Liver (tissue), 9 donors: ENCODE data around the gene KDM2B. TPM values are rescaled to one million over a fixed set of nuclear protein-coding genes. Genes with fewer than 3 reads are reported as not detected.

Experiments used
- DNase-seq: peaks from one replicate; pipeline ENCODE4 v3.0.0-alpha.2; 2017; ENCODE audit warnings: low spot score
- H3K27ac ChIP-seq, 2 donors: one replicate each; pipeline ENCODE4 v1.7.0; 2013; ENCODE audit warnings: inconsistent platforms in 2 of 2, low read length in 2 of 2, control low read depth in 1 of 2, low read depth in 1 of 2, mild to moderate bottlenecking in 1 of 2
- H3K27me3 ChIP-seq, 4 donors: one replicate each; pipeline versions ENCODE4 v1.6.1 to v1.7.0; 2013; ENCODE audit warnings: low read length in 3 of 4, inconsistent platforms in 1 of 4, mild to moderate bottlenecking in 1 of 4, moderate library complexity in 1 of 4; ENCODE audit not compliant: control insufficient read depth in 4 of 4, insufficient read depth in 4 of 4
- H3K36me3 ChIP-seq, 4 donors: one replicate each; pipeline versions ENCODE4 v1.6.1 to v1.7.0; 2013; ENCODE audit warnings: low read length in 3 of 4, mild to moderate bottlenecking in 3 of 4, low read depth in 1 of 4, moderate library complexity in 1 of 4; ENCODE audit not compliant: control insufficient read depth in 4 of 4, insufficient read depth in 3 of 4
- H3K4me1 ChIP-seq, 4 donors: one replicate each; pipeline versions ENCODE4 v1.6.1 to v1.7.0; 2013; ENCODE audit warnings: low read length in 3 of 4, mild to moderate bottlenecking in 3 of 4, moderate library complexity in 1 of 4; ENCODE audit not compliant: control insufficient read depth in 4 of 4, insufficient read depth in 4 of 4
- H3K4me3 ChIP-seq, 3 donors: one replicate each; pipeline versions ENCODE4 v1.6.1 to v1.7.0; 2013; ENCODE audit warnings: low read length in 3 of 3, control low read depth in 1 of 3, low read depth in 1 of 3, mild to moderate bottlenecking in 1 of 3
- H3K9ac ChIP-seq, 2 donors: one replicate each; pipeline ENCODE4 v1.7.0; 2013; ENCODE audit warnings: low read length in 2 of 2, mild to moderate bottlenecking in 2 of 2, moderate library complexity in 2 of 2, control low read depth in 1 of 2, low read depth in 1 of 2
- H3K9me3 ChIP-seq, 4 donors: one replicate each; pipeline versions ENCODE4 v1.6.1 to v1.7.0; 2013; ENCODE audit warnings: low read length in 3 of 4; ENCODE audit not compliant: control insufficient read depth in 4 of 4
- EGR1 ChIP-seq, 2 donors: IDR thresholded peaks; 2 replicates each; pipeline ENCODE4 v1.6.1; 2016 to 2018; ENCODE audit warnings: antibody characterized with exemption in 2 of 2, low read depth in 2 of 2
- FOXA1 ChIP-seq: IDR thresholded peaks from 2 replicates; pipeline ENCODE4 v1.6.1; 2016; ENCODE audit warnings: antibody characterized with exemption
- FOXA2 ChIP-seq: IDR thresholded peaks from 2 replicates; pipeline ENCODE4 v1.6.1; 2016; ENCODE audit warnings: antibody characterized with exemption
- GABPA ChIP-seq, 2 donors: IDR thresholded peaks in 1 of 2; conservative IDR thresholded peaks in 1 of 2; 2 replicates each; pipeline ENCODE4 v1.6.1; 2016; ENCODE audit warnings: antibody characterized with exemption in 2 of 2, mild to moderate bottlenecking in 1 of 2, moderate library complexity in 1 of 2
- HNF4A ChIP-seq, 2 donors: conservative IDR thresholded peaks; 2 replicates each; pipeline ENCODE4 v1.6.1; 2016; ENCODE audit warnings: antibody characterized with exemption in 2 of 2, mild to moderate bottlenecking in 2 of 2
- HNF4G ChIP-seq: IDR thresholded peaks from 2 replicates; pipeline ENCODE4 v1.6.1; 2016; ENCODE audit warnings: antibody characterized with exemption
- JUND ChIP-seq, 2 donors: IDR thresholded peaks; 2 replicates each; pipeline ENCODE4 v1.6.1; 2016; ENCODE audit warnings: antibody characterized with exemption in 2 of 2
- NR2F2 ChIP-seq: IDR thresholded peaks from 2 replicates; pipeline ENCODE4 v1.6.1; 2016; ENCODE audit warnings: antibody characterized with exemption
- RAD21 ChIP-seq, 2 donors: IDR thresholded peaks; 2 replicates each; pipeline ENCODE4 v1.6.1; 2016; ENCODE audit warnings: antibody characterized with exemption in 2 of 2, mild to moderate bottlenecking in 2 of 2
- REST ChIP-seq: IDR thresholded peaks from 2 replicates; pipeline ENCODE4 v1.6.1; 2016; ENCODE audit warnings: antibody characterized with exemption, mild to moderate bottlenecking
- RXRA ChIP-seq, 2 donors: IDR thresholded peaks; 2 replicates each; pipeline ENCODE4 v1.6.1; 2017 to 2018; ENCODE audit warnings: antibody characterized with exemption in 2 of 2, mild to moderate bottlenecking in 1 of 2
- SP1 ChIP-seq: IDR thresholded peaks from 2 replicates; pipeline ENCODE4 v1.6.1; 2018; ENCODE audit warnings: antibody characterized with exemption, mild to moderate bottlenecking
- TAF1 ChIP-seq: conservative IDR thresholded peaks from 2 replicates; pipeline ENCODE4 v1.6.1; 2016; ENCODE audit warnings: antibody characterized with exemption, mild to moderate bottlenecking
- YY1 ChIP-seq: IDR thresholded peaks from 2 replicates; pipeline ENCODE4 v1.6.1; 2016; ENCODE audit warnings: antibody characterized with exemption, mild to moderate bottlenecking
- WGBS: extraction: QIAGEN DNeasy Blood & Tissue Kit; methylation state at CpG from one replicate; pipeline ENCODE4 v1.1.7; 2013; 5-methylcytosine and 5-hydroxymethylcytosine counted together
- polyA plus RNA-seq, 2 donors: library from polyadenylated mRNA; stranded (reverse) in 1 of 2; unstranded in 1 of 2; fragments of 200-250 nt in 1 of 2; fragments of >200 nt in 1 of 2; fragmentation: Nextera tagmentation in 1 of 2; extraction: Ambion mirVana in 1 of 2; gene quantifications; one replicate each; pipeline versions ENCODE4 v1.2.1 to v1.2.3, GENCODE V29; 2013 to 2015
- total RNA-seq, 2 donors: library from RNA; depleted of rRNA; stranded (reverse); fragments of >200 nt; gene quantifications; one replicate each; pipeline ENCODE4 v1.2.3, GENCODE V29; 2014
- TF ChIP-seq, protein P1 (sequence below): fragments of 150-350 bp; IDR thresholded peaks from 2 replicates; pipeline ENCODE4 v1.5.1; 2017; ENCODE audit warnings: improper control_type of control experiment, low read depth, low read length; ENCODE audit not compliant: missing input control
- TF ChIP-seq, protein P2 (sequence below): IDR thresholded peaks from 2 replicates; pipeline ENCODE4 v1.6.1; 2016; ENCODE audit warnings: antibody characterized with exemption
- TF ChIP-seq, protein P3 (sequence below): IDR thresholded peaks from 2 replicates; pipeline ENCODE4 v1.6.1; 2016; ENCODE audit warnings: antibody characterized with exemption
- TF ChIP-seq, protein P4 (sequence below): IDR thresholded peaks from 2 replicates; pipeline ENCODE4 v1.6.1; 2016; ENCODE audit warnings: antibody characterized with exemption
- donor health status: healthy.
- donor health status: healthy.
- donor health status: healthy.
- donor health status: healthy.
- donor health status: healthy.

The KDM2B gene
- total and polyA plus RNA-seq, 4 donors: 7.0 to 34.2 (median 10.6) TPM

DNA sequence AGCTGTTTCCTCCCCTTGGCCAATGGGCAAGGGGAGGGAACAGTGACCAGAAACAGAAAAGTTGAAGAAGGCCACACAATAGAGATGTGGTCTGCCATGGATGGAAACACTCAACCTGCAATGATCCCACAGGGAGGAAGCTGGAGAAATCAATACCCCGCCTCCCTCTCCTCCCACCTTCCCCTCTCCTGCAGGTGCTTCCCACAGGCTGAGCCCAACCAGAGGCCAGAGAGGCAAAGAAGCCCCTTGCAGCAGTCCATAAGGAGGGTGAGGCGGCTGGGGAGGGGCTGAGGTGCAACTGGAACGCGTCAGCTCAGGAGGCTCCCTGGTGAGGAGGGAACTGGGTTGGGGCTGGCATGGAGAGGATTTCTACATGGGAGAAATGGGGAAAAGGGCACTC is 96.9 kb downstream of the KDM2B start:
- no peak overlapping the region for H3K27ac ChIP-seq
- TF ChIP-seq, protein P1, sequence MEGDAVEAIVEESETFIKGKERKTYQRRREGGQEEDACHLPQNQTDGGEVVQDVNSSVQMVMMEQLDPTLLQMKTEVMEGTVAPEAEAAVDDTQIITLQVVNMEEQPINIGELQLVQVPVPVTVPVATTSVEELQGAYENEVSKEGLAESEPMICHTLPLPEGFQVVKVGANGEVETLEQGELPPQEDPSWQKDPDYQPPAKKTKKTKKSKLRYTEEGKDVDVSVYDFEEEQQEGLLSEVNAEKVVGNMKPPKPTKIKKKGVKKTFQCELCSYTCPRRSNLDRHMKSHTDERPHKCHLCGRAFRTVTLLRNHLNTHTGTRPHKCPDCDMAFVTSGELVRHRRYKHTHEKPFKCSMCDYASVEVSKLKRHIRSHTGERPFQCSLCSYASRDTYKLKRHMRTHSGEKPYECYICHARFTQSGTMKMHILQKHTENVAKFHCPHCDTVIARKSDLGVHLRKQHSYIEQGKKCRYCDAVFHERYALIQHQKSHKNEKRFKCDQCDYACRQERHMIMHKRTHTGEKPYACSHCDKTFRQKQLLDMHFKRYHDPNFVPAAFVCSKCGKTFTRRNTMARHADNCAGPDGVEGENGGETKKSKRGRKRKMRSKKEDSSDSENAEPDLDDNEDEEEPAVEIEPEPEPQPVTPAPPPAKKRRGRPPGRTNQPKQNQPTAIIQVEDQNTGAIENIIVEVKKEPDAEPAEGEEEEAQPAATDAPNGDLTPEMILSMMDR: no peak
- no peak for TF ChIP-seq JUND (IDR thresholded peaks at IDR 0.05)
- TF ChIP-seq, protein P2, sequence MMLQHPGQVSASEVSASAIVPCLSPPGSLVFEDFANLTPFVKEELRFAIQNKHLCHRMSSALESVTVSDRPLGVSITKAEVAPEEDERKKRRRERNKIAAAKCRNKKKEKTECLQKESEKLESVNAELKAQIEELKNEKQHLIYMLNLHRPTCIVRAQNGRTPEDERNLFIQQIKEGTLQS: no peak
- no peak for TF ChIP-seq FOXA1
- TF ChIP-seq TAF1: no peak
- no peak for TF ChIP-seq YY1
- no peak for TF ChIP-seq RXRA (IDR thresholded peaks at IDR 0.05)
- TF ChIP-seq, protein P3, sequence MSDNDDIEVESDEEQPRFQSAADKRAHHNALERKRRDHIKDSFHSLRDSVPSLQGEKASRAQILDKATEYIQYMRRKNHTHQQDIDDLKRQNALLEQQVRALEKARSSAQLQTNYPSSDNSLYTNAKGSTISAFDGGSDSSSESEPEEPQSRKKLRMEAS: no peak
- TF ChIP-seq NR2F2: no peak
- TF ChIP-seq, protein P4, sequence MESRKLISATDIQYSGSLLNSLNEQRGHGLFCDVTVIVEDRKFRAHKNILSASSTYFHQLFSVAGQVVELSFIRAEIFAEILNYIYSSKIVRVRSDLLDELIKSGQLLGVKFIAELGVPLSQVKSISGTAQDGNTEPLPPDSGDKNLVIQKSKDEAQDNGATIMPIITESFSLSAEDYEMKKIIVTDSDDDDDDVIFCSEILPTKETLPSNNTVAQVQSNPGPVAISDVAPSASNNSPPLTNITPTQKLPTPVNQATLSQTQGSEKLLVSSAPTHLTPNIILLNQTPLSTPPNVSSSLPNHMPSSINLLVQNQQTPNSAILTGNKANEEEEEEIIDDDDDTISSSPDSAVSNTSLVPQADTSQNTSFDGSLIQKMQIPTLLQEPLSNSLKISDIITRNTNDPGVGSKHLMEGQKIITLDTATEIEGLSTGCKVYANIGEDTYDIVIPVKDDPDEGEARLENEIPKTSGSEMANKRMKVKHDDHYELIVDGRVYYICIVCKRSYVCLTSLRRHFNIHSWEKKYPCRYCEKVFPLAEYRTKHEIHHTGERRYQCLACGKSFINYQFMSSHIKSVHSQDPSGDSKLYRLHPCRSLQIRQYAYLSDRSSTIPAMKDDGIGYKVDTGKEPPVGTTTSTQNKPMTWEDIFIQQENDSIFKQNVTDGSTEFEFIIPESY: no peak
- no peak for TF ChIP-seq EGR1 (IDR thresholded peaks at IDR 0.05; ENCODE audit: low read depth in 2 of 2)
- no peak for TF ChIP-seq HNF4G
- TF ChIP-seq SP1: no peak
- TF ChIP-seq FOXA2: no peak
- no peak for TF ChIP-seq RAD21 (IDR thresholded peaks at IDR 0.05)
- no peak for TF ChIP-seq GABPA (IDR thresholded peaks at IDR 0.05 in 1 of 2, conservative IDR thresholded peaks at IDR 0.05 in 1 of 2)
- TF ChIP-seq HNF4A (conservative IDR thresholded peaks at IDR 0.05): no peak
- no peak for TF ChIP-seq REST
- H3K27me3 ChIP-seq: no peaks in the 10 kb centered on the region
- no peaks in the 10 kb centered on the region for H3K4me1 ChIP-seq
- no peak overlapping the region for H3K9ac ChIP-seq
- H3K36me3 ChIP-seq: peaks cover 0 to 3% (median 0%) of the 10 kb centered on the region in 4 donors
- WGBS: 92% methylated on average over 4 of the region's 4 CpGs
- no peak for DNase-seq
- no peaks in the 10 kb centered on the region for H3K9me3 ChIP-seq
- H3K4me3 ChIP-seq: no peak overlapping the region
